HG03103 (cell line): ENCODE results near the gene ABCA2.

Experiments used
- ATAC-seq: cut with Tn5 transposase; IDR thresholded peaks from one replicate; pipeline ENCODE4 v1.9.1; 2021; ENCODE audit warnings: low read depth; ENCODE audit not compliant: unreplicated experiment

Gene ABCA2

GRCh38 chr9:137027369-137028262 lies at the start of gene ABCA2:
TSS of gene ABCA2 (minus strand) at chr9:137028237. CDS start at chr9:137028140, 97 bp downstream.
- ATAC-seq, result no peak

GRCh38 chr9:137077010-137077747 lies 49.1 kb upstream of the ABCA2 start, which contains the start of gene UAP1L1:
TSS of gene UAP1L1 (plus strand) at chr9:137077517. CDS start at chr9:137077533, 16 bp downstream.
- no peak for ATAC-seq

GRCh38 chr9:137076636-137077009 lies 48.6 kb upstream of the ABCA2 start:
- no peak for ATAC-seq

- no peak for ATAC-seq
Observed at GRCh38 chr9:137075275-137075775, 47.3 kb upstream of the ABCA2 start.

GRCh38 chr9:137074657-137075274 lies 46.7 kb upstream of the ABCA2 start:
- no peak for ATAC-seq

GRCh38 chr9:137073992-137074399 lies 46.0 kb upstream of the ABCA2 start:
- no peak for ATAC-seq

GRCh38 chr9:137071282-137071681 lies 43.2 kb upstream of the ABCA2 start:
- ATAC-seq, result no peak

- ATAC-seq, result no peak
Observed at GRCh38 chr9:137070906-137071275, 42.9 kb upstream of the ABCA2 start.

- ATAC-seq, result peak; percentile 67
Observed at GRCh38 chr9:137070201-137070905, 42.3 kb upstream of the ABCA2 start, which contains the start of gene SAPCD2. TSS of gene SAPCD2 (minus strand) at chr9:137070557. CDS start at chr9:137070460, 97 bp downstream.

GRCh38 chr9:137069508-137070091 lies 41.6 kb upstream of the ABCA2 start:
- peak; percentile 12 for ATAC-seq

GRCh38 chr9:137068539-137069507 lies 40.8 kb upstream of the ABCA2 start:
- no peak for ATAC-seq

GRCh38 chr9:137067860-137068538 lies 40.0 kb upstream of the ABCA2 start:
- ATAC-seq, result no peak

GRCh38 chr9:137066096-137066861 lies 38.2 kb upstream of the ABCA2 start:
- ATAC-seq, result no peak

GRCh38 chr9:137065336-137065967 lies 37.4 kb upstream of the ABCA2 start:
- ATAC-seq, result no peak

GRCh38 chr9:137064880-137065164 lies 36.8 kb upstream of the ABCA2 start:
- ATAC-seq, result no peak

GRCh38 chr9:137064027-137064879 lies 36.2 kb upstream of the ABCA2 start:
- ATAC-seq, result no peak
